Activated CD8-positive, alpha-beta memory T cell treated with anti-CD3 and anti-CD28 coated beads, Interleukin-2, amount 50 U/mL, for 1 hour (primary cell): ENCODE measurements around the gene FHOD3.

ENCODE experiments used
- DNase-seq: peaks from one replicate; pipeline ENCODE4 v3.0.0-alpha.2; 2020; ENCODE audit errors: extremely low read depth

The FHOD3 gene

DNA sequence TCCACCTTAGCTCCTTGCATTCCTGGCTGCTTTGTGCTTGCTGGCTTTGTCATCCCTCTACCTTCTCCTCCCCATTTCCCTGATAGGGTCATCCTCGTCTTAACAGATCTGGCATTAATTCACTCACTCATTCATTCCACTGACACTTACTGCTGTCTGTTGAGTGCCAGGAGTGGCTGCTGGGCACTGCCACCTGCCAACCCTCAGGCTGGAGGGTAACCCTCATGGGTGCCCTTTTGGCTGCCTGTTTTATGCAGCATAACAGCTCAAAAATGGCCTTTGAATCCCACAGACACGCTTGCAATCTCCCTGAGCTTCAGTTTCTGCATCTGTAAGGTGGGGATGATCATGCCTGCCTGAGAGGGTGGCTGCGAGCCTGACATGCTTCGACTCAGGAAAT lies 25.2 kb downstream of the FHOD3 start:
- no peak for DNase-seq

DNA sequence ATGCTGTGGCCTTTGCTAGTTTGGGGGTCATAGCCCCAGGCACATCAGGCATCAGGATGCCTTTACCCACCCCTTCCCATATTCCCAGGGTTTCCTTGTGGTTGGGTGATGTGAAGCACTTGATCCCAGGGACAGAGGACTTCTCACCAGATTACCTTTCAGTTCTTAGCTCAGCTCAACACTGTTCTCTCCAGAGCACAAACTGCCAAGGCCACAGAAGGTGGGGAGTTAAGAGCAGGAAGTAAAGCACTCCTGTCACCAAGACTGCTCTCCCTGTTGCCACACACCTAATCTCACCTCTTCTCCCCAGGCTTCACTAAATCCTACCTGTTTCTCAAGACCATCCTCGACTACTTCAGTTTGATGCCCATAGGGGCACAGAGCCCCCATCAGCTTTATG lies 25.9 kb downstream of the FHOD3 start:
- no peak for DNase-seq

DNA sequence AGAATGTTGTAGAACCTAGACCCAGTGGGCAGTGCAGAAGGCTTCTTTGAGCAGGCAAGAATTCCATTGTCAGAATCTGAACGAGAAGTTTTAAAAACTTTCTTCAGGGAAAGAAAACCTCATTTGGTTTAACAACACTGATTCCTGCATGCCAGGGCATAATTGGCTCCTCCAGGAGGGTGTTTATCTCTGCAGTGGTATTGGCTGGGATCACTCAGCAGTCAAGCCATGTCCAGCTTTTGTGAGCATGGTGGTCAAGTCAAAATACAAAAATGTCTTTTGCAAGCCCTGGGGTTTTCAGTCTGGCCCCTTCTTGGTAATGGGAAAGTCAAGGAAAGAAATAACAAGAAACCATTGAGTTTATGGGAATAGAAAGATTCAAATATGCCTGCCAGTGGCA lies 28.3 kb downstream of the FHOD3 start:
- no peak for DNase-seq

DNA sequence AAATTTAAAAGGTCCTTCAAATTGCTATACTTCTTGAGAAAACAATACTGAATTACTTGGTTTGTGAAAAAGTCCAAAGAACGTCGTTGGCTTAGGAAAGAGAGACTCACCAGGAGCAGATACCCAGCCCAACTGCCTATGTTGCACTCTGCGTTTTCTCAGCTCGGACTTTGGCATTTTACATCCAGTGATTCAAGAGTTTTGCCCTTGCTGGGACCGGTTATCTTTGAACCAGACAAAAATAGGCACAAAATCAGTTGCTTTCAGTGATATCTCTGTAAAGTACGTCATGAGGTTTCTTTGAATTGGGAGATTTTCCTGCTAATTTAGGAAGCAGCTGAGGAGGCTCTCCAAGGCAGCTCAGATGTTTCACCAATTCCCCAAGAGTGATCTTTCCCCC lies 29.3 kb downstream of the FHOD3 start:
- DNase-seq: no peak

DNA sequence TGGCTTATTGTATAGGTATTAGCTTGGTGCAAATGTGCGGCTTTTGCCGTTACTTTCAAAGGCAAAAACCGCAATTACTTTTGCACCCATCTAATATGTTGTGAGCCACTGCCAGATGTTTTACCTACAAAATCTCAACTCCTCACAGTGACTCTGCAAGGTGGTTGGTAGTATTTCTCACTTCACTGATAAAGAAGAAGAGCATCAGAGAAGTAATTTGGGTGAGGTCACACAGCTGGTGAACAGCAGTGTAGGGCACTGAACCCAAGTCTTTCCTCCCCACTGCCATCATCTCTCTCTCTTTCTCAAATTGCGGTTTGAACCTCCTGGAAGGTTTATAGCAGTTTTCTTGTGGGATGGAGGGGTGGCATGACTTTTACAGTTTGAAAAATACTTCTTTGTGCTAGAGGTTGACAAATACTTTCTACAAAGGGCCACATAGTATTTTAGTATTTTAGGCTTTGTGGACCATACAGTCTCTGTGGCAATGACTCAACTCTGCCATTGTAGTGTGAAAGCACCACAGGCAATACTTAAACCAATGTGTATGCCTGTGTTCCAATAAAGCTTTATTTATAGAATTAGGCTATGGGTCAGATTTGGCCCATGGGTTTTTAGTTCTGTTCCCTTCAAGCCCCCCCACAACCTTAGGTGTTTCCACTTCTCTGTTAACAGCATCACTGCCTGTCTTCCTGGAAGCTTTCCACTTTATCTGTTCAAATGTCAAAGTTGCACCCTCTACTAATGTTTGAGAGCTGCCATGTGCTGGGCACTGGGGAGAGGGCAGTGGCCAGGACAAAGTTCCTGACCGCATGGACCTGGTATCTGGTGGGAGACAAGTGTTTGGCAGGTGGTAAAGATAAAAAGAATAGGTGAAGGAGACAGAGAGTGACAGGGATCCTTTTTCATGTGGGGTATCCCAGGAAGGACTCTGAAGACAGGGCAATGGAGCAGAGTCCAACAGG lies 30.1 kb downstream of the FHOD3 start:
- DNase-seq: no peak

DNA sequence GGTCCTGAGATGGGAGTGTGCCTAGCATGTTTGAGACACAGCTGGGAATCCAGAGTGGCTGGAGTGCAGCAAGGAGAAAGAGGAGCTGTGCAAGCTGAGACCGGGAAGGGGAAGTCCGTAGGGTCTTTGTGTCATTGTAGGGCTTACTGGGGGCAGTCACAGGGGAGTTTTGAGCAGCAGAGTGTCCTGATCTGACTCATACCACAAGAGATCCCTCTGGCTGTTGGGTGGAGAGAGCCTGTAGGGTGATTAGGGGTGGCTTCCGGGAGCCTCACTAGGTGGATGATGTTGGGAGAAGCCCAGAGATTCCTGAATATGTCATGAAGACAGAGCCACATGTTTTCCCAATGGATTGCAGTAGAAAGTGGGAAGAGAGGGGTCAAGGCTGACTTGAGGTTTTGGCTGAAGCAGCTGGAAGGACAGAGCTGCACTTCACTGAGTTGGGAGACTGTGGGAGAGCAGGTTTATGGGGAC lies 30.9 kb downstream of the FHOD3 start:
- no peak for DNase-seq

DNA sequence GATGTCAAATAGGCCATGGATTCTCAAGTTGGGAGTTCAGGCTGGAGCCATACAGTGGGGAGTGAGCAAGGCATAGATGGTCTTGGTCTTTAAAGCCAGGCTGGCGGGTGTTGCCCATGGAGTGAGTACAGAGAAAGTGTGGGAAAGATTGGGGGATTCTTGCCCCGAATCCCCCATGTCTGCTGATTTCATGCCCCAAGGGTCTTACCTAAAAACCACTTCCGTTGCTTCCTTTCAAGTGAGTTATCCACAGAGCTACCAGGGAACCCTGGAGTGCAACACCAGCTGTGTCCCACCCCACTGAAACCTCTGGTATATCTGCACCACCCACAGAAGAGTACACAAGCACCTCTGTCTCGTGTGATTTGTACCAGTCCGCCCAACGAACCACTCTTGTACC lies 31.4 kb downstream of the FHOD3 start:
- no peak for DNase-seq

DNA sequence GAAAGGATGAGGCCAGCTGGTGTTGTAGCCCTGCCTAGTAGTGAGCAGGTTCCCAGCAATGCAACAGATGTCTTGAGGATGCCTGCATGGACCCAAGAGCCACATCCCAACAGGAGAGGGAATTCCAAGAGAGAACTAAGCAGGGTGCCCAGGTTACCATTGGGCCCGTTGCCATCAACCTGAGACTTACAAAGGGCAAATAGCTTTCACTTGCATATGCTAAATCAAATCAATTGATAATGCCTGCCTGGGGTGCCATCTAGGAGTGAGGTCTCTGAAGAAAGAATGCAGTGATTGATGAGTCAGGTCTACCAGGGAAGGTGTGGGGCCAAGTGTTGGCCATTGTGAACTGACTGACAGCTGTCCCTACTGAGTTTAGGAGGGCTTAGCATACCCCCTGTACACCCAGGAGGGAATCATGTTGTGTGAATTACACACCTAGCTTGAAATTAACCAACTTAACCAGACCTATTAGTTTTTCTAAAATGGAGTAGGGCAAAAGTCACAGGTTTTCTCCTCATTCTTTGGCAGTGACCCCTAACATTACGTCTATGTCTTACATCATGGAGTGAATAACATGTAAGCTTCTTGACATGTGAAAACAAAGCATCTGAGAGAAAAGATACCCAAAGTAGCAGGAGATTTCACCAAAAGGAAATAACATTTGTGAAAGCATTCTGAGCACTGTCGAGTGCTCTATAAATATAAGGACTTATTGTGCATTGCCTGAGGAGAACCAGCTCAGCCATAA lies 32.3 kb downstream of the FHOD3 start:
- no peak for DNase-seq

DNA sequence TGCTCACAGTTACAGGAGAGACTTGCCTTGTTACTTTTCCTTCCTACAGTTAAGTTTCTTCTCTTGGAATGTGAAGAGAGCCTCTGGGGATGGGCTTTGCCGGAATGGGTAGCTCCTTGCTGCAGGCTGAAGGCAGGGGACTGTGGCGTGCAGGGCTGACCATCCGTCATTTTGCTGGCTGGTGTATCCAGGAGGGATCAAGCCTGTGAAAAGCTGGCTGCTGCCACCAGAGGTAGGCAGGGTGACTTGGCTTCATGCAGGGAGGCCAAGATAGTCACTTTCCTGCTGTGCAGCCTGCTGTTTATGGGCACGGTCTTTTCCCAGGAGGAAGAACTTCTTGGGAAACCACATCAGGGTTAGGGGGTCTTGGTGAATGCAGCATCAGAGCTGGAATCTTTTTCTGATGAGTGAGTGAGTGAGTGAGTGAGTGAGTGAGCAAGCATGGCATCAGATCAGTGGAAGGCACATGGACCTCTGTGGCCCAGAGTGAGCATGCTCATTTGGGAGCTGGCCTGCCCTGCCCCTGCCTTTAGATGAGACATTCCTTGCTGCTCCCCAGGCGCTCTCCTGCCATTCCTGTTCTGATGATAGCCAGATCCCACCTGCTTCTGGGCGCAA lies 33.0 kb downstream of the FHOD3 start:
- DNase-seq: no peak

DNA sequence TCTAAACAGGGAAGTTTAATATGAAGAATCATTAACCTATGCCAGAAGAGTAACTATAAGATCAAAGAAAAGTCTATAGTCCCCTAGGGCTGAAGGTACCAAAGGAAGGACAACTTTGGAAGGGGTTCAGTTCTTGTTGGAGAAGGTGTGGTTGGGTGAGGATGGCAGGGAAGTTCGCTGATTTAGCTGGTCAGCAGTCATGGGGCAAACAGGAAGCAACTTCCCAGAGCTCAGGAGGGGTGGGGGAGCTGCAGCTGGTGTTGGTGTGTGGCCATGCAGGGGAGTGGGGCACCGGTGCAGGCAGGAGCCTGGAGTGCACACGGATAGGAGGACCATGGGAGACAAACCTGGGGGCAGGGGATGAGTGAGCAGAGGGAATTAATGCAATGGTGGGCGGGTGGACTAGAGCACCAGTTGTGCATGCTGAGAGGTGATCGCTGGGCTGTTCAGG lies 34.0 kb downstream of the FHOD3 start:
- DNase-seq: no peak

DNA sequence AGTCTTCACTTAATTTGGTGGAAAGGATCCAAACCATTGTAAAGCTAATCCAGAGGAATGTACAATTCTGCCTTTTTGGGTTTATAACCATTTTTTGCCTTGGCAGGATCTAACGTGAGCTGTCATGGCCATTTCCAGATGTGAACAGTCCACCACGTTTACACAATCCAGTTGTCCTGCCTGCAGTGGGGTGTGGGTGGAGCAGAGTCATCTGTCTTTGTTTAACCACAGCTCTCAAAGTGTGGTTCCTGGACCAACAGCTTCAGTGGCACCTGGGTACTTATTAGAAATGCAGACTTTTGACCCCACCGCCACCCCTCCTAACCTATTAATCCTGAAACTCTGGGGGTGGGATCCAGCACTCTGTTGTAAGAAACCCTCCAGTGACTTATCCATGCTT lies 35.9 kb downstream of the FHOD3 start:
- DNase-seq: no peak

DNA sequence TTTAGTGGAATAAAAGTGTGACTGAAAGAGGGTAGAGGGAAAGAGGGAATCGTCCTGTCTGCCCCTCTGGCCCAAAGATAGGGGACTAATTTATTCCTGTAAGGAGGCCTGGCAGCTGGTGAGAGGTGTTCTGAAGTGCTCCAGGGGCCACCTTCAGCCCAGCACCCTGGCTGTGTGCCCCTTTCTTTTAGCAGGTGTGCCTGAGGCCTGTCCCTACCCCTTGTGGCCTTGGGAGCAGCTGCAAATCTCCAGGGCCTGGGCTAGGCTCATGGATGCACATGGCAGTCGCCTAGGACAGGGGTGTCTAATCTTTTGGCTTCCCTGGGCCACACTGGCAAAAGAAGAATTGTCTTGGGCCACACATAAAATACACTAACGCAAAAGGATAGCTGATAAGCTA lies 37.3 kb downstream of the FHOD3 start:
- DNase-seq: no peak

DNA sequence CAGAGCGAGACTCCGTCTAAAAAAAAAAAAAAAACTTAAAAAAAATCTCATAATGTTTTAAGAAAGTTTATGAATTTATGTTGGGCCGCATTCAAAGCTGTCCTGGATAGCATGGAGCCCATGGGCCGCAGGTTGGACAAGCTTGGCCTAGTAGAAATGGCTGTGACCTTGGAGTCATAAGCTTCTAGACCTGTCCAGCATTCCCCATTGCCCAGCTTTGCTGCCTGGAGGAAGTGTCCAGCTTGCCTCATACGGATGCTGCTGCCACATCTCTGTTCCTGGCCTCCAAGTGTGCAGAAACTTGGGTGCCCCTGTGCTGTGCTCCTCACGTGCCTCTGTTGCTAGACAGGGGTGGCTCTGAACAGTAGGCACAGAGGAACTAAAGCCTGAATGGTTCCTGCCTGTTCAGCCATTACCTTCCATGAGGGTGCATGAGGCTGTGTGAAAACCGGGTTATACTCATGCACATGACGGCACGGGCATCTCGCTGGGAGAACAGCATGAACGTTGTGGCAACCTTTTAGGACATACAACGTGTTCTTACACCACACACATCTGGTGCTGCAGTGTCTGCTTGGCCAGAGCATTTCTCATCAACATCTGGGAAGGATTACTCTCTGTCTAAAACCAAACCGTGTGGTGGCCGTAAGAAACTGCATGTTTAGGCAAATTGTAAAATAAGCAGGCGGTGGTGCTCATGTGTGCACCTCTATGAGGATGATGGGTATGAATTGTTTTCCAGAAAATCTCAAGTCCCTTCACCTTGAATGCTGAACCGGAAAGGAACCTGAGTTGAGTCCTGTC lies 38.2 kb downstream of the FHOD3 start:
- DNase-seq: no peak

DNA sequence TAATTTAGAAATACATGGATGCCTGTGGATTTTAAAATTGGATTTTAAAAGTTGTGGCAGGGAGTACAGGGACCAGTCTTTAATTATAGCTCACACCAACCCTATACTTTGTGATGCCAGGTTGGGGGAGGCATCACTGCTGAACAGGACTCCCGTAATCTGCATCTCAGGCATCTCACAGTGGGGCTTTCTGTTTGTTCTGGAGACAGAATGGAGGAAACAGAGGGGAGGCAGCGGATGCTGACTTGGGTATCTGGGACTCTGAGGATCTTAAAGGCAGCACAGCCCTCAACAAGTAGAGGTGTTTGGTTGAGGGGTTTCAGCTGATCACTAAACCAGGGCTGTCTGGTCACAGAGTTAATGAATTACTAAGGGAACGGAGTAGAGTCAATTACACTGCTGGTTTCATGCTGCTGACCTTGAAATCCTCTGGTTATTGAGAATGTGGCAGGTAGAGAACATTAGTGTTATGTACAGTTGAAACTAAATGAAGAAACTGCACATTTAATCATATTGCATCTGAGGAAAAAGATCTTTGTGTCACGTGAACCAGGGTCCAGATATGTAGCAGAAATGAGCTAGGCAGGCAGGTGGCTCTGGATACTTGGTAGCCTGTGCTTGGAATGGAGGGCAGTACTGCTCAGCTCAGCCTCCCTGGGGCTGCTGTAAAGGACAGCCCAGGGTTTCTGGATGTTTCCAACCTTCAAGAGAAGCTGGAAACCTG lies 40.3 kb downstream of the FHOD3 start:
- DNase-seq: no peak

DNA sequence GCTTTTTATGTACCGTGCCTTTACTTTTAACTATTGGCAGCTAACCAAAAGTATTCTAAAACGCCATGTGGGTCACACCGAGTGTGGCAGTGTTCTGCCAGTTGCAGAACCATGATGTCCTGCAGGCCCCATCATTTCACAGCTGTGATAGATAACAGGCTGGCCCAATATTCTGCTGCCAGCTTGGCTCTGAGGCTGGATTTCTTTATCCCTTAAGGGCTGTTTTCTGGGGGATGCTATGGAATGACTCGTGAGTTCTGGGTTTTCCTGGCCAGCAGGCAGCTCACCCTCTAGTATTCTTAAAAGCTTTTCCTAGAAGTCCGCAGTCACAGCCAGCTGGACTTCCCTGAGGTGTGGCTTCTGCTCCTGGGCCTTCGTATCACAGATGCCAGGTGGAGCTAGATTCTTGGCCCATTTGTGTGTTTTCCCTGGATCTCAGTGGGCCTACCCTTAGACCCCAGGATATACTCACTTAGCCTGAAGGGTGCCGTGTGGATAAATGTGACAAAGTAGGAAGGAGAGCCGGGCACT lies 41.0 kb downstream of the FHOD3 start:
- DNase-seq: no peak

DNA sequence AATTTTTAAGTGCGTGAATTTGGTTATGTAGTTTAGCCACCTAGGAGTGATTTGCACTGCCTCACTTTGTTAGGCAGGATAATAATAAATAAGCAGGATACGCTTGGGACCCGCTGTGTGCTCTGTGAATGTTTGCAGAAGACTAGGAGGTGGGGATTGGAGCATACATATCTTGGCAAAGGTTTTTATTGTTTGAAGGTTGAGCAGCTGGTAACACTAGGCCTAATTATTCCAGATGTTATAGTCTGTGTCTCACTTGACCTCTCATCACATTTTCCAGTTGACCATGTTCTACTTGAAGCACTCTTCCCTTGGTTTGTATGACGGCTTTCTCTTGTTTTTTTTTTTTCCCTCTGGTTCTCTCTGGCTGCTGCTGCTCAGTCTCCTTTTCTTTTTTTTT lies 42.7 kb downstream of the FHOD3 start:
- DNase-seq: no peak

DNA sequence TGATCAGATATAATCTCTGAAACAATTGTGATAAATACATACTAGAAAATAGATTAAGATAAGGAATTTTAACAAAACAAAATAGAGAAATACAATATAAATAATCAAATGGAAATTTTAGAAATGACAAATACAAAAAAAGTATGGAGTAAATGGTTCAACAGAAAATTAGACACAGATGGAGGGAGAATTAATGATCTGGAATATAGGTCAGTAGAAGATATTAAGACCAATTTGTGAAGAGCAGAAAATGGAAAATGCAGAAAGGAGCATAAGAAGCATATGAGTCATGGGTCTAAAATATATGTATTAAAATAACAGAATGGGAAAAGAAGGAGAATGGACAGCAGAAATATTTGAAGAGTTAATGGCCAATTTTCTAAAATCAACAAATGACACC lies 44.4 kb downstream of the FHOD3 start:
- no peak for DNase-seq

DNA sequence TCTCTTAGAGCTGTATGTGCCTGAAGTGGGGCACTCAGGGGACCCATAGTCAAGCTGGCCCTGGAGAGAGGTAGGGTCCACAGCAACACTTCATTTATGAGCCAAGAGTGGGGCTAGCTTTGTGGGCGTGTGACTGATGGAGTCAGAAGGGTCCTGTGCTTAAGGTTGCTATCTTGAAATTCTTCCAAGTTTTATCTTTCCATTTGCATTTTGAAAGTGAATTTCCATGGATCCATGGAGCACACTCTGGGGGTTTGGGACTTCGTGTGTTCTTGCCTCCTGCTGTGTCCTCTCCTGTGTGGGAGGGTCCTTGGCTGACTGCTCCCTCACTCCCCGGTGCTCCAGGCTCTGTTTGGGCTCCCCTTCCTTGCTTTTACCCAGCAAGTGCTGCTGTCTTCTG lies 50.8 kb downstream of the FHOD3 start:
- no peak for DNase-seq

DNA sequence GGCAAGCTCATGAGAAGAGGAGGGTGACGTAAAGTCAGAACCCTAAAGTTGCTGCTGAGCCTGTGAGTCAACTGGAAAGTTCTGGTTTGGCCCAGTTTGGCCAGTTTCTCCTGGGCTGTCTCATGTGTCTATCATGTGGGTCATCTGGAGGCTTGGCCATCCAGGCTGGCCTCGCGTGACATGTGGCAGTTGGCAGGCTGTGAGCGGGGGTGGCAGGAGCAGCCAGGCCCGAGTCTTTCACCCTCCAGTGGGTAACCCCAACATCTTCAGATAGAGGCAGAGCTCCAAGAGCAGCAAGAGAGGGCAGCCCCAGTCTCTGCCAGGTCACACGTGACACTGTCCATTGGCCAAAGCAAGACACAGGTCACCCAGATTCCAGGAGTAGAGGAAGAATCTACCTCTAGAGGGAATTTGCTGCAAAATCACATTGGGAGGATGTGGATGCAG lies 51.5 kb downstream of the FHOD3 start:
- no peak for DNase-seq

DNA sequence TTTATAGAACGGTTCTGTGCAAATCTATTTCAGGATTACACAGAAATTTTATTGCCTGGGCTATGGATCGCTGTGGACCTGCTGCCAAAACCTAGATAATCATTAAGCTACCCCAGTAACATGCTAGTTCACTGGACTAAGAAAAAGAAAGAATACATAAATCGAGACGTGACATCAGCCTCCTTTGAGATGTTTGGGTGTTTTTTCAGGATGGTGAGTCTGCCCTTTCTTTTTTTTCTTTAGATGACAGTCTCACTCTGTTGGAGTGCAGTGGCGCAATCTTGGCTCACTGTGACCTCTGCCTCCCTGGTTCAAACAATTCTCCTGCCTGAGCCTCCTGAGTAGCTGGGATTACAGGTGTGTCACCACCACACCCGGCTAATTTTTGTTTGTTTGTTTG lies 52.0 kb downstream of the FHOD3 start:
- no peak for DNase-seq

DNA sequence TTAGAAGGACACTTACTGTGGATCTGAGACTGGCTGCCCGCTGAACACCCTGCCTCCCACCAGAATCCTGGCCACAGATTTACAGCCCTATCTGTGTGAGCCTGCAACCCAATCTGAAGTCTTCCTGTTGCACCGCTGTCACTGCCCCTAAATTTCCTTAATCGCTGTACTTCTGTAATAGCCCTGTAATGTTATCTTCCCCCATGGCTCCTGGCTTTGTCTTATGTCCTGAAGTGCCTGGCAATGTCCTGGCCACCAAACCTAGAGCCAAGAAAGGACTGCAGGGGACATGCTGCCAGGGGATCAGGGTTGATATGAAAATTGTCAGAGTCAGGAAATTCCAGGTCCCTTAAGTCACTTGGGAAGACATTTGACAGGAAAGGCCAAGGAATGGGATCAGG lies 52.7 kb downstream of the FHOD3 start:
- no peak for DNase-seq
